Measurements from ENCODE around the gene CRTC2. TPM values are rescaled to one million over a fixed set of nuclear protein-coding genes. Genes with fewer than 3 reads are reported as not detected.

CRTC2 gene
- total and polyA plus RNA-seq, 9 of the 15 experiments (the other 6 are each of a cell fraction or from before 2014, with no cell fraction given): 2.7 to 26.4 (median 10.2) TPM

DNA sequence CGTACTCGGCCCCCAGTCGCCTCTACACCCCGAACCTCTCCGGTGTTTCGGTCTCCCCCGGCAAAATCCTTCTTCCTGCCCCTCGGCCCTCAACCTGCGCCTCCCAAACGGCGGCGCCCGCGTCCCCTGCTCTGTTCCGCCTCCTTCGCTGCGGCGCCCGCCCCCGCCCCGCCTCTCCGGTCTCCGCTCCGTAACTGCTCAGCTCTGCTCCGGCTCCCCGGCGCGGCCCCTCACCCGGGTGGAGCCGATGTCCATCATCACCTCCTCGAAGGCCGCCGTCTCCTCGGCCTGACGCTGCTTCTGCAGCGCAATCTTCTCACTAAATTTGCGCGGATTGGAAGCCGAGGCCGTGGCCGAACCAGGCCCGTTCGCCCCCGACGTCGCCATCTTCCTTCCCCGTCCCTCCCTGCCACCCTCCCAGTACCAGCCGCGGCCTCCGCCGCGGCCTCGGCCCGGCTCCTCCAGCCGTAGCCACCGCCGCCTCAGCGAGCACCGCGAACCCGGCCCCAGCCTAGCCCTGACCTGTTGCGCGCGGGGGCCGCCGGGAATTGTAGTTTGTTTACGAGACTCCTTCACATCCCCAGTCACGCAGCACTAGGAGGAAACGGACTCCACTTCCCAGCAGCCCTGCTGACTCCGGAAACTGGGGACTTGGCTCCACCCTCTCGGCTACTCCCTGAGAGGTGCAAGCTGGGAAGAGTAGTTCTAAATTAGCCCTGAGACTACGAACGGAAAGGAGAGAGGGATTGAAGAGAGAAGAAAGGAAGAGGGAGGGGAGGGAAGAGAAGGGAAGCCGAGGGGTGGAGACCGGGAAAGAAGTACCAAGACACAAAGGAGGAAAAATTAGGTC lies at the start of gene CRTC2 (continued):
- TF ChIP-seq, protein P1, sequence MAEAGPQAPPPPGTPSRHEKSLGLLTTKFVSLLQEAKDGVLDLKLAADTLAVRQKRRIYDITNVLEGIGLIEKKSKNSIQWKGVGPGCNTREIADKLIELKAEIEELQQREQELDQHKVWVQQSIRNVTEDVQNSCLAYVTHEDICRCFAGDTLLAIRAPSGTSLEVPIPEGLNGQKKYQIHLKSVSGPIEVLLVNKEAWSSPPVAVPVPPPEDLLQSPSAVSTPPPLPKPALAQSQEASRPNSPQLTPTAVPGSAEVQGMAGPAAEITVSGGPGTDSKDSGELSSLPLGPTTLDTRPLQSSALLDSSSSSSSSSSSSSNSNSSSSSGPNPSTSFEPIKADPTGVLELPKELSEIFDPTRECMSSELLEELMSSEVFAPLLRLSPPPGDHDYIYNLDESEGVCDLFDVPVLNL (CRISPR knock-in tag; IDR thresholded peaks at IDR 0.05; ENCODE audit: low read depth): no peak
- TF ChIP-seq C11orf30 (IDR thresholded peaks at IDR 0.05; ENCODE audit: low read depth) (peak; percentile 42; the same call in 1 of the 2 replicates), MED1 (CRISPR knock-in tag; IDR thresholded peaks at IDR 0.05; ENCODE audit: borderline replicate concordance) (no peak), FOXK2 (conservative IDR thresholded peaks at IDR 0.05 in 1 of 2, IDR thresholded peaks at IDR 0.05 in 1 of 2; ENCODE audit: low read depth in 2 of 2) (peak; percentile 90 to 92), GTF2B (IDR thresholded peaks at IDR 0.05; ENCODE audit: extremely low read depth, insufficient read length) (no peak), RNF2 (IDR thresholded peaks at IDR 0.05) (0 out of 2 replicates have a peak, but pooled peaks have one; percentile 63), CREM (IDR thresholded peaks at IDR 0.05; ENCODE audit: low read depth) (peak; percentile 89), RBFOX2 (IDR thresholded peaks at IDR 0.05; ENCODE audit: low read depth, low read length) (peak; percentile 86), XRCC5 (IDR thresholded peaks at IDR 0.05; ENCODE audit: low read depth, low read length) (0 out of 2 replicates have a peak, but pooled peaks have one; percentile 40), ZNF175 (CRISPR knock-in tag; IDR thresholded peaks at IDR 0.05; ENCODE audit: low read depth) (peak; percentile 93)
- TF ChIP-seq, protein P2, sequence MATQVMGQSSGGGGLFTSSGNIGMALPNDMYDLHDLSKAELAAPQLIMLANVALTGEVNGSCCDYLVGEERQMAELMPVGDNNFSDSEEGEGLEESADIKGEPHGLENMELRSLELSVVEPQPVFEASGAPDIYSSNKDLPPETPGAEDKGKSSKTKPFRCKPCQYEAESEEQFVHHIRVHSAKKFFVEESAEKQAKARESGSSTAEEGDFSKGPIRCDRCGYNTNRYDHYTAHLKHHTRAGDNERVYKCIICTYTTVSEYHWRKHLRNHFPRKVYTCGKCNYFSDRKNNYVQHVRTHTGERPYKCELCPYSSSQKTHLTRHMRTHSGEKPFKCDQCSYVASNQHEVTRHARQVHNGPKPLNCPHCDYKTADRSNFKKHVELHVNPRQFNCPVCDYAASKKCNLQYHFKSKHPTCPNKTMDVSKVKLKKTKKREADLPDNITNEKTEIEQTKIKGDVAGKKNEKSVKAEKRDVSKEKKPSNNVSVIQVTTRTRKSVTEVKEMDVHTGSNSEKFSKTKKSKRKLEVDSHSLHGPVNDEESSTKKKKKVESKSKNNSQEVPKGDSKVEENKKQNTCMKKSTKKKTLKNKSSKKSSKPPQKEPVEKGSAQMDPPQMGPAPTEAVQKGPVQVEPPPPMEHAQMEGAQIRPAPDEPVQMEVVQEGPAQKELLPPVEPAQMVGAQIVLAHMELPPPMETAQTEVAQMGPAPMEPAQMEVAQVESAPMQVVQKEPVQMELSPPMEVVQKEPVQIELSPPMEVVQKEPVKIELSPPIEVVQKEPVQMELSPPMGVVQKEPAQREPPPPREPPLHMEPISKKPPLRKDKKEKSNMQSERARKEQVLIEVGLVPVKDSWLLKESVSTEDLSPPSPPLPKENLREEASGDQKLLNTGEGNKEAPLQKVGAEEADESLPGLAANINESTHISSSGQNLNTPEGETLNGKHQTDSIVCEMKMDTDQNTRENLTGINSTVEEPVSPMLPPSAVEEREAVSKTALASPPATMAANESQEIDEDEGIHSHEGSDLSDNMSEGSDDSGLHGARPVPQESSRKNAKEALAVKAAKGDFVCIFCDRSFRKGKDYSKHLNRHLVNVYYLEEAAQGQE (IDR thresholded peaks at IDR 0.05; ENCODE audit: borderline replicate concordance): no peak
- TF ChIP-seq, protein P2 (CRISPR knock-in tag; IDR thresholded peaks at IDR 0.05; ENCODE audit: low read depth): peak; percentile 63; the same call in 1 of the 2 replicates
- TF ChIP-seq, protein P3, sequence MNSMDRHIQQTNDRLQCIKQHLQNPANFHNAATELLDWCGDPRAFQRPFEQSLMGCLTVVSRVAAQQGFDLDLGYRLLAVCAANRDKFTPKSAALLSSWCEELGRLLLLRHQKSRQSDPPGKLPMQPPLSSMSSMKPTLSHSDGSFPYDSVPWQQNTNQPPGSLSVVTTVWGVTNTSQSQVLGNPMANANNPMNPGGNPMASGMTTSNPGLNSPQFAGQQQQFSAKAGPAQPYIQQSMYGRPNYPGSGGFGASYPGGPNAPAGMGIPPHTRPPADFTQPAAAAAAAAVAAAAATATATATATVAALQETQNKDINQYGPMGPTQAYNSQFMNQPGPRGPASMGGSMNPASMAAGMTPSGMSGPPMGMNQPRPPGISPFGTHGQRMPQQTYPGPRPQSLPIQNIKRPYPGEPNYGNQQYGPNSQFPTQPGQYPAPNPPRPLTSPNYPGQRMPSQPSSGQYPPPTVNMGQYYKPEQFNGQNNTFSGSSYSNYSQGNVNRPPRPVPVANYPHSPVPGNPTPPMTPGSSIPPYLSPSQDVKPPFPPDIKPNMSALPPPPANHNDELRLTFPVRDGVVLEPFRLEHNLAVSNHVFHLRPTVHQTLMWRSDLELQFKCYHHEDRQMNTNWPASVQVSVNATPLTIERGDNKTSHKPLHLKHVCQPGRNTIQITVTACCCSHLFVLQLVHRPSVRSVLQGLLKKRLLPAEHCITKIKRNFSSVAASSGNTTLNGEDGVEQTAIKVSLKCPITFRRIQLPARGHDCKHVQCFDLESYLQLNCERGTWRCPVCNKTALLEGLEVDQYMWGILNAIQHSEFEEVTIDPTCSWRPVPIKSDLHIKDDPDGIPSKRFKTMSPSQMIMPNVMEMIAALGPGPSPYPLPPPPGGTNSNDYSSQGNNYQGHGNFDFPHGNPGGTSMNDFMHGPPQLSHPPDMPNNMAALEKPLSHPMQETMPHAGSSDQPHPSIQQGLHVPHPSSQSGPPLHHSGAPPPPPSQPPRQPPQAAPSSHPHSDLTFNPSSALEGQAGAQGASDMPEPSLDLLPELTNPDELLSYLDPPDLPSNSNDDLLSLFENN (IDR thresholded peaks at IDR 0.05; ENCODE audit: low read depth in 2 of 2, low read length in 2 of 2): 0 out of 4 replicates have a peak, but pooled peaks have one; percentile 11 to 56

Measured in K562 (cell line).